K562 (cell line): Measurements from ENCODE around the gene SEC14L3.

Source experiments
- ARID2 ChIP-seq: fragments of 450-650 bp; IDR thresholded peaks from 2 replicates; pipeline ENCODE4 v1.6.1; 2017; ENCODE audit warnings: antibody characterized with exemption, mild to moderate bottlenecking
- CHD1 ChIP-seq: fragments of 200-600 bp; sonication (generic); IDR thresholded peaks from one replicate; pipeline ENCODE4 v1.6.1; 2012; ENCODE audit warnings: mild to moderate bottlenecking, moderate library complexity, low read length, inconsistent platforms
- FOXA1 ChIP-seq: fragments of 450-650 bp; IDR thresholded peaks from 2 replicates; pipeline ENCODE4 v1.6.1; 2016; ENCODE audit warnings: mild to moderate bottlenecking, borderline replicate concordance
- MAFF ChIP-seq: IDR thresholded peaks from 2 replicates; pipeline ENCODE4 v1.6.1; 2012; ENCODE audit warnings: low read length, improper control_type of control experiment
- NFYB ChIP-seq: IDR thresholded peaks from 2 replicates; pipeline ENCODE4 v1.6.1; 2011; ENCODE audit warnings: mild to moderate bottlenecking, moderate library complexity; ENCODE audit not compliant: insufficient read length; ENCODE audit errors: extremely low read depth
- USF2 ChIP-seq: sonication (generic); formaldehyde crosslinking; IDR thresholded peaks from 2 replicates; pipeline ENCODE4 v1.5.0; 2020; ENCODE audit warnings: missing genetic modification reagents
- ZC3H8 ChIP-seq: fragments of 450-650 bp; IDR thresholded peaks from 2 replicates; pipeline ENCODE4 v1.6.1; 2017

- TF ChIP-seq USF2 (CRISPR knock-in tag) (no peak), MAFF (no peak), FOXA1 (no peak), CHD1 (no peak), ARID2 (0 out of 2 replicates have a peak, but pooled peaks have one; percentile 63), ZC3H8 (no peak), NFYB (no peak)
Measured at GRCh38 chr22:30485362-30485988, 13.7 kb upstream of the SEC14L3 start.
